ENCODE results near the gene MAGOH.

Gene MAGOH

DNA sequence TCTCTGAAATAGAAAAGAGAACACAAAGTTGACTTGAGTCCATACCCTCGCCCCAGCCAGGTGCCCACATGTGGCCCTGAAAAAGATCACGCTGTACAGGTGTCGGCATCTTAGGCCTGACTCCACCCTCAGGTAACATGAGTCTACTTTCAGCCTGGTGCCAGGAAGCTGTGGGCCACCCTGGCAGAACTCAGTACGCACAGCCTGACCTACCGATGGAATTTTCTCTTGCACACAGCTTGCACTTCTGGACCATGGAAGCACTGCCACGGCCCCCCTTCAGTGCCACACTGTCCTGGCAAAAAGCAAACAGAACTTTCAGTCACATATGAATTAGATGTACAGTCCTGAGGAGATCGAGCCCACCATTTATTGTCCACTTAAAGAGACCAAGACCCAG is 20.1 kb downstream of the MAGOH start:
- TF ChIP-seq, protein P1, sequence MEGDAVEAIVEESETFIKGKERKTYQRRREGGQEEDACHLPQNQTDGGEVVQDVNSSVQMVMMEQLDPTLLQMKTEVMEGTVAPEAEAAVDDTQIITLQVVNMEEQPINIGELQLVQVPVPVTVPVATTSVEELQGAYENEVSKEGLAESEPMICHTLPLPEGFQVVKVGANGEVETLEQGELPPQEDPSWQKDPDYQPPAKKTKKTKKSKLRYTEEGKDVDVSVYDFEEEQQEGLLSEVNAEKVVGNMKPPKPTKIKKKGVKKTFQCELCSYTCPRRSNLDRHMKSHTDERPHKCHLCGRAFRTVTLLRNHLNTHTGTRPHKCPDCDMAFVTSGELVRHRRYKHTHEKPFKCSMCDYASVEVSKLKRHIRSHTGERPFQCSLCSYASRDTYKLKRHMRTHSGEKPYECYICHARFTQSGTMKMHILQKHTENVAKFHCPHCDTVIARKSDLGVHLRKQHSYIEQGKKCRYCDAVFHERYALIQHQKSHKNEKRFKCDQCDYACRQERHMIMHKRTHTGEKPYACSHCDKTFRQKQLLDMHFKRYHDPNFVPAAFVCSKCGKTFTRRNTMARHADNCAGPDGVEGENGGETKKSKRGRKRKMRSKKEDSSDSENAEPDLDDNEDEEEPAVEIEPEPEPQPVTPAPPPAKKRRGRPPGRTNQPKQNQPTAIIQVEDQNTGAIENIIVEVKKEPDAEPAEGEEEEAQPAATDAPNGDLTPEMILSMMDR (IDR thresholded peaks at IDR 0.05; ENCODE audit: insufficient read depth, low read length, poor library complexity, severe bottlenecking) = no peak
- no peaks in the 10 kb centered on the region for H3K27me3 ChIP-seq (replicated peaks; ENCODE audit: control insufficient read depth, insufficient read depth, low read length)
- no peak for DNase-seq (ENCODE audit: extremely low read depth, insufficient read length)
- H3K36me3 ChIP-seq (ENCODE audit: control insufficient read depth, insufficient read depth, low read length) = peaks cover 11% of the 10 kb centered on the region
- no peak overlapping the region for H3K4me3 ChIP-seq (replicated peaks; ENCODE audit: low read depth, low read length)

DNA sequence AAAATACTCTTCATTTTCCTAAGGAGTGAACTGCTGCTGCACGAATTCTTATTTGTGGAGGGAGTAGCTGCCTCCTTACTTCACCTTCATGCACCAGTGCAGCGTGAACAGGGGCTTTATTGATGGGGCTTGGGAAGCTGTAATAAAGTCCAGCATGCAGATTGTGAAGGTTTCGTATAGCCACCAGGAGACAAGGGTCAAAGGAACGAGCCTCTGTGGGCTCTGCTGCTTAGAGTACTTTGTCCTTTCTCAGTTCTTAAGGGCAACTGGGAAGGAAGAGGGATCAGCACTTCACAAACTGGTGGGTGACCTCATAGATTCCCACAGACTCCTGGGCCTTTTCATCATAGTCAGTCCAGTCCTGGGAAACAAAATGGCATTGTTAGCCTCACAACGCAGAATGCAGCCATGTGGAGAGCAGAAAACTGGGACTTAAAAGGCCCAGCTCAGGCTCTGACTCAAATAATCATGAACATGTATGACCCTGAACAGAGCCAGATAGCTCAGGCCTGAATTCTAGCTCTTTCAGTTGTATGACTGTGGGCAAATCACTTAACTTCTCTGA is 23.9 kb downstream of the MAGOH start:
- Histone ChIP-seq H3K36me3 (ENCODE audit: control insufficient read depth, insufficient read depth, low read length) (peaks cover 27% of the 10 kb centered on the region), H3K4me3 (replicated peaks; ENCODE audit: low read depth, low read length) (no peak overlapping the region), H3K27me3 (replicated peaks; ENCODE audit: control insufficient read depth, insufficient read depth, low read length) (no peaks in the 10 kb centered on the region)
- no peak for DNase-seq (ENCODE audit: extremely low read depth, insufficient read length)
- TF ChIP-seq, protein P1 (IDR thresholded peaks at IDR 0.05; ENCODE audit: insufficient read depth, low read length, poor library complexity, severe bottlenecking) = no peak

DNA sequence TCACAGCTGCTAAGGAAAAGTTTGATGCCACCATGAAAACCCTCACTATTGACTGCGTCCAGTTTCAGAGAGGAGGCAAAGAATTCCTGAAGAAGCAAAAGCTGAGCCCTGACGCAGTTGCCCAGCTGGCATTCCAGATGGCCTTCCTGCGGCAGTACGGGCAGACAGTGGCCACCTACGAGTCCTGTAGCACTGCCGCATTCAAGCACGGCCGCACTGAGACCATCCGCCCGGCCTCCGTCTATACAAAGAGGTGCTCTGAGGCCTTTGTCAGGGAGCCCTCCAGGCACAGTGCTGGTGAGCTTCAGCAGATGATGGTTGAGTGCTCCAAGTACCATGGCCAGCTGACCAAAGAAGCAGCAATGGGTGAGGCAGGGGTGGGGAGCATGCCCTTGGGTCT is 27.4 kb downstream of the MAGOH start:
- no peaks in the 10 kb centered on the region for H3K27me3 ChIP-seq (replicated peaks; ENCODE audit: control insufficient read depth, insufficient read depth, low read length)
- TF ChIP-seq, protein P1 (IDR thresholded peaks at IDR 0.05; ENCODE audit: insufficient read depth, low read length, poor library complexity, severe bottlenecking) = no peak
- no peak for DNase-seq (ENCODE audit: extremely low read depth, insufficient read length)
- peaks cover 25% of the 10 kb centered on the region for H3K36me3 ChIP-seq (ENCODE audit: control insufficient read depth, insufficient read depth, low read length)
- H3K4me3 ChIP-seq (replicated peaks; ENCODE audit: low read depth, low read length) = no peak overlapping the region

DNA sequence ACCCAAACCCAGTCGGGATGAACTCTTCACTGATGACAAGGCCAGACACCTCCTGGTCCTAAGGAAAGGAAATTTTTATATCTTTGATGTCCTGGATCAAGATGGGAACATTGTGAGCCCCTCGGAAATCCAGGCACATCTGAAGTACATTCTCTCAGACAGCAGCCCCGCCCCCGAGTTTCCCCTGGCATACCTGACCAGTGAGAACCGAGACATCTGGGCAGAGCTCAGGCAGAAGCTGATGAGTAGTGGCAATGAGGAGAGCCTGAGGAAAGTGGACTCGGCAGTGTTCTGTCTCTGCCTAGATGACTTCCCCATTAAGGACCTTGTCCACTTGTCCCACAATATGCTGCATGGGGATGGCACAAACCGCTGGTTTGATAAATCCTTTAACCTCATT is 28.0 kb downstream of the MAGOH start:
- peaks cover 28% of the 10 kb centered on the region for H3K36me3 ChIP-seq (ENCODE audit: control insufficient read depth, insufficient read depth, low read length)
- TF ChIP-seq, protein P1 (IDR thresholded peaks at IDR 0.05; ENCODE audit: insufficient read depth, low read length, poor library complexity, severe bottlenecking) = no peak
- no peaks in the 10 kb centered on the region for H3K27me3 ChIP-seq (replicated peaks; ENCODE audit: control insufficient read depth, insufficient read depth, low read length)
- H3K4me3 ChIP-seq (replicated peaks; ENCODE audit: low read depth, low read length) = no peak overlapping the region
- DNase-seq (ENCODE audit: extremely low read depth, insufficient read length) = no peak

DNA sequence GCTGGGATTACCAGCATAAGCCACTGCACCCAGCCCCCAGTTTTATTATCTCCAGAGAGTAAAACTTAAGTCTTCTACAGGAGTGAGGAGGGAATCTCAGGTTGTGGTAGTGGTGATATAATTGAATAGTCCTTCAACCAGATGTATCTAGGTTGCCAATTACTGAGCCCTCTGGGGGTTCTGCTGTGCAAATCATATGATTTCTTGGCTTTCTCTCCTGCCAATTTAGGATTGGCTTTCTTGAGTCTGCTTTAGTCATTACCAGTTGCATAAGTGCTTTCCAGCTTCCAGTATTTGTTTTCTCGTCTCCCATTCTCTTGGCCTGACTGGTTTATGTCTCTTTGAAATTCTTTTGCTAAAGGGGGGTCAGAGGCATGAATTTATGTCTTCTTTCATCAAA is 30.6 kb downstream of the MAGOH start:
- Histone ChIP-seq H3K27me3 (replicated peaks; ENCODE audit: control insufficient read depth, insufficient read depth, low read length) (no peaks in the 10 kb centered on the region), H3K36me3 (ENCODE audit: control insufficient read depth, insufficient read depth, low read length) (peaks cover 24% of the 10 kb centered on the region), H3K4me3 (replicated peaks; ENCODE audit: low read depth, low read length) (no peak overlapping the region)
- TF ChIP-seq, protein P1 (IDR thresholded peaks at IDR 0.05; ENCODE audit: insufficient read depth, low read length, poor library complexity, severe bottlenecking) = no peak
- no peak for DNase-seq (ENCODE audit: extremely low read depth, insufficient read length)
